GM13976 (cell line): ENCODE data around the gene HLA-DRA.
"Not testable (repeated sequence)": the region's sequence is repeated elsewhere in the genome, so short reads cannot be mapped to it uniquely, and the experiment has no call there.

Experiments
- DNase-seq: peaks from one replicate; pipeline ENCODE4 v3.0.0; 2012; ENCODE audit warnings: low spot score
- in situ Hi-C: fragments of 300-500 bp; cut with MboI; formaldehyde crosslinking; loops from one replicate; pipeline ENCODE4 v1.12.0; 2022; ENCODE audit warnings: low sequenced_read_pairs, mixed read lengths, inconsistent platforms; ENCODE audit not compliant: unreplicated experiment
- TF ChIP-seq, protein P1 (sequence below): IDR thresholded peaks from 2 replicates; pipeline ENCODE4 v1.5.1; 2012; ENCODE audit warnings: borderline replicate concordance, mild to moderate bottlenecking; ENCODE audit not compliant: insufficient read depth; ENCODE audit errors: extremely low read depth, missing control alignments, control extremely low read depth

The HLA-DRA gene

DNA sequence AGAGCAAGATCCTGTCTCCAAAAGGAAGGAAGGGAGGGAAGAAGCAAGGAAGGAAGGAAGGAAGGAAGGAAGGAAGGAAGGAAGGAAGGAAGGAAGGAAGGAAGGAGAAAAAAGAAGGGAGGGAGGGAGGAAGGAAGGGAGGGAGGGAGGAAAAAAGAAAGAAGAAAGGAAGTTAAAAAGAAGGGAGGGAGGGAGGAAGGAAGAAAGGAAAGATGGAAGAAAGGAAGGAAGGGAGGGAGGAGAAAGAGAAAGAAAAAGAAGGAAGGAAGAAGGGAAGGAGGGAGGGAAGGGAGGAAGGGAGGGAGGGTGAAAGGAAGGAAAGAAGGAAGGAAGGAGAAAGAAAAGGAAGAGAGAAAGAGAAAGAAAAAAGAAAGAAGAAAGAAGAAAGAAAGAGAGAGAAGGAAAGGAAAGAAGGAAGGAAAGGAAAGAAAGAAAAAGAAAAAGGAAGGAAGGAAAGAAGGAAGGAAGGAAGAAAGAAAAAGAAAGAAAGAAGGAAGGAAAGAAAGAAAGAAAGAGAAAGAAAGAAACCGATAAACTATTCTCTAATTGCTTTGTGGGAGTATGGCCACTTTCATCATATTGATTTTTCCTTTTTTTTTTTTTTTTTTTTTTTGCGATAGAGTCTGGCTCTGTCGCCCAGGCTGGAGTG is 9.5 kb downstream of the HLA-DRA start:
- no peak for DNase-seq
- in situ Hi-C loops = no loop called here
- TF ChIP-seq, protein P1, sequence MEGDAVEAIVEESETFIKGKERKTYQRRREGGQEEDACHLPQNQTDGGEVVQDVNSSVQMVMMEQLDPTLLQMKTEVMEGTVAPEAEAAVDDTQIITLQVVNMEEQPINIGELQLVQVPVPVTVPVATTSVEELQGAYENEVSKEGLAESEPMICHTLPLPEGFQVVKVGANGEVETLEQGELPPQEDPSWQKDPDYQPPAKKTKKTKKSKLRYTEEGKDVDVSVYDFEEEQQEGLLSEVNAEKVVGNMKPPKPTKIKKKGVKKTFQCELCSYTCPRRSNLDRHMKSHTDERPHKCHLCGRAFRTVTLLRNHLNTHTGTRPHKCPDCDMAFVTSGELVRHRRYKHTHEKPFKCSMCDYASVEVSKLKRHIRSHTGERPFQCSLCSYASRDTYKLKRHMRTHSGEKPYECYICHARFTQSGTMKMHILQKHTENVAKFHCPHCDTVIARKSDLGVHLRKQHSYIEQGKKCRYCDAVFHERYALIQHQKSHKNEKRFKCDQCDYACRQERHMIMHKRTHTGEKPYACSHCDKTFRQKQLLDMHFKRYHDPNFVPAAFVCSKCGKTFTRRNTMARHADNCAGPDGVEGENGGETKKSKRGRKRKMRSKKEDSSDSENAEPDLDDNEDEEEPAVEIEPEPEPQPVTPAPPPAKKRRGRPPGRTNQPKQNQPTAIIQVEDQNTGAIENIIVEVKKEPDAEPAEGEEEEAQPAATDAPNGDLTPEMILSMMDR = no peak

DNA sequence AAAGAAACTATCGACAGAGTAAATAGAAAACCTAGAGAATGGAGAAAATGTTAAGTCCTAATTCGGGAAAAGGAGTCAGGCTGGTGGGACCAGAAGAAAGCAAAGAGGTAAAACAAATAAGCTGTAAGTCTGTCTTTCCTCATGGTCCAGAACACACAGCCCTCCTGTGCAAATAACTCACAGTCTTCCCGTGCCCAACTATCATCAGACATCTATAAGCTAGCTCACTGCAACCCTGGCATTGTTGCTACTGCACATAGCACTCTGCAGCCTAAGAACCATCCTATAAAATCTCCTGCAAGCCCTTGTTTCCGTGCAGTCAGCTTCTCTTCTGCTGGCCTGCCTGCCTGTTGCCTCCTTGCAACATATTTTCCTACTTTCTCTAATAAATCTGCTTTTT is 17.4 kb downstream of the HLA-DRA start:
- in situ Hi-C loops = no loop called here
- DNase-seq = no peak
- TF ChIP-seq, protein P1 = no peak

- in situ Hi-C loops = no loop called here
- TF ChIP-seq, protein P1 = no peak
- DNase-seq = no peak
Observed at GRCh38 chr6:32459781-32460424, 20.2 kb downstream of the HLA-DRA start.

DNA sequence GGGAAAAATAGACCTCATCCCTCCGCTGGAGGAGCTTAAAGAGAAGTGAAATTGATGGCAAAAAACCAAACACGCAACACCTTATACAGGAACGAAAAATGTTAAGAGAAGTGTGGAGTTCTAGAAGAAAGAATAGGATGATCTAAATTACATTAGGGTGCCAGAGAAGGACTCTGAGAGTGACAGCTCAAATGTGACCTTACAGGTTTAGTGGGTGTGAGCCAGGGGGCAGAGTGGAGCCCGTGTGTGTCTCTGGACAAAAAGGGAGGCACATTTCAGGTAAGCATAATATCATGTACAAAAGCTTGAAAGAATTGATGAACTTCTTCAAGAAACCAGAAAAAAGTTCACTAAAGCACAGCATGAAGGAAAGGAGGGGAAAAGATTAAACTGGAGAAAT is 20.8 kb downstream of the HLA-DRA start:
- in situ Hi-C loops = no loop called here
- no peak for DNase-seq
- TF ChIP-seq, protein P1 = no peak

DNA sequence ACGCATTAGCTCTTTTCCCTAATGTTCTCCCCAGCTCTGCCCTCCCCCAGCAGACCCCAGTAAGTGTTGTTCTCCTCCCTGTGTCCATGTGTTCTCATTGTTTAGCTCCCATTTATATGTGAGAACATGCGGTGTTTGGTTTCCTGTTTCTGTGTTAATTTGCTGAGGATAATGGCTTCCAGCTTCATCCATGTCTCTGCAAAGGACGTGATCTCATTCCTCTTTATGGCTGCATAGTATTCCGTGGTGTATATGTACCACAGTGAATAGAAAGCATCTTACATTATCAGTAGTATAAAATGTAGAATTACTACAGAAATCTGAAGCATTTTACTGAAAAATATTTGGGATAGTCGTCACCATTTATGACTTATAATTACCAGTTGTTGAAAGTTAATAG is 21.8 kb downstream of the HLA-DRA start:
- TF ChIP-seq, protein P1 = no peak
- in situ Hi-C loops = no loop called here
- DNase-seq = no peak

GRCh38 chr6:32462609-32463008 is 22.9 kb downstream of the HLA-DRA start:
- TF ChIP-seq, protein P1 = no peak
- peak; percentile 58 for DNase-seq
- in situ Hi-C loops = no loop called here

DNA sequence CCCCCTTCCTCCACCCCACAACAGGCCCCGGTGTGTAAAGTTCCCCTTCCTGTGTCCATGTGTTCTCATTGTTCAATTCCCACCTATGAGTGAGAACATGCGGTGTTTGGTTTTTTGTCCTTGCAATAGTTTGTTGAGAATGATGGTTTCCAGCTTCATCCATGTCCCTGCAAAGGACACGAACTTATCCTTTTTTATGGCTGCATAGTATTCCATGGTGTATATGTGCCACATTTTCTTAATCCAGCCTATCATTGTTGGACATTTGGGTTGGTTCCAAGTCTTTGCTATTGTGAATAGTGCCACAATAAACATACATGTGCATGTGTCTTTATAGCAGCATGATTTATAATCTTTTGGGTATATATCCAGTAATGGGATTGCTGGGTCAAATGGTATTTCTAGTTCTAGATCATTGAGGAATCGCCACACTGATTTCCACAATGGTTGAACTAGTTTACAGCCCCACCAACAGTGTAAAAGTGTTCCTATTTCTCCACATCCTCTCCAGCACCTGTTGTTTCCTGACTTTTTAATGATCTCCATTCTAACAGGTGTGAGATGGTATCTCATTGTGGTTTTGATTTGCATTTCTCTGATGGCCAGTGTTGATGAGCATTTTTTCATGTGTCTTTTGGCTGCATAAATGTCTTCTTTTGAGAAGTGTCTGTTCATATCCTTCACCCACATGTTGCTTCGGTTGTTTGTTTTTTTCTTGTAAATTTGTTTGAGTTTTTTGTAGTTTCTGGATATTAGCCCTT is 28.2 kb downstream of the HLA-DRA start:
- in situ Hi-C loops, DNase-seq: not testable (repeated sequence)
